NT2/D1 (cell line): Measurements from ENCODE around the gene LDLRAD3.

Experiments used
- SUZ12 ChIP-seq: IDR thresholded peaks from 2 replicates; pipeline ENCODE4 v1.6.1; 2011; ENCODE audit not compliant: insufficient read length, insufficient read depth; ENCODE audit errors: extremely low read depth
- YY1 ChIP-seq: IDR thresholded peaks from 2 replicates; pipeline ENCODE4 v1.6.1; 2011; ENCODE audit not compliant: insufficient read length, insufficient read depth
- ZNF274 ChIP-seq: IDR thresholded peaks from 2 replicates; pipeline ENCODE4 v1.6.1; 2011; ENCODE audit warnings: mild to moderate bottlenecking, low read depth, low read length

- TF ChIP-seq YY1 (no peak), ZNF274 (no peak), SUZ12 (no peak)
These were observed 10.3 kb downstream of the LDLRAD3 start for GRCh38 chr11:35954205-35954604.
